ENCODE data around the gene TRIM26. TPM values are rescaled to one million over a fixed set of nuclear protein-coding genes. Genes with fewer than 3 reads are reported as not detected.

TRIM26 gene
- total and polyA plus RNA-seq, 2 of the 13 experiments (the other 11 are each of a cell fraction or from before 2014, with no cell fraction given) = 27.1 to 38.7 TPM

DNA sequence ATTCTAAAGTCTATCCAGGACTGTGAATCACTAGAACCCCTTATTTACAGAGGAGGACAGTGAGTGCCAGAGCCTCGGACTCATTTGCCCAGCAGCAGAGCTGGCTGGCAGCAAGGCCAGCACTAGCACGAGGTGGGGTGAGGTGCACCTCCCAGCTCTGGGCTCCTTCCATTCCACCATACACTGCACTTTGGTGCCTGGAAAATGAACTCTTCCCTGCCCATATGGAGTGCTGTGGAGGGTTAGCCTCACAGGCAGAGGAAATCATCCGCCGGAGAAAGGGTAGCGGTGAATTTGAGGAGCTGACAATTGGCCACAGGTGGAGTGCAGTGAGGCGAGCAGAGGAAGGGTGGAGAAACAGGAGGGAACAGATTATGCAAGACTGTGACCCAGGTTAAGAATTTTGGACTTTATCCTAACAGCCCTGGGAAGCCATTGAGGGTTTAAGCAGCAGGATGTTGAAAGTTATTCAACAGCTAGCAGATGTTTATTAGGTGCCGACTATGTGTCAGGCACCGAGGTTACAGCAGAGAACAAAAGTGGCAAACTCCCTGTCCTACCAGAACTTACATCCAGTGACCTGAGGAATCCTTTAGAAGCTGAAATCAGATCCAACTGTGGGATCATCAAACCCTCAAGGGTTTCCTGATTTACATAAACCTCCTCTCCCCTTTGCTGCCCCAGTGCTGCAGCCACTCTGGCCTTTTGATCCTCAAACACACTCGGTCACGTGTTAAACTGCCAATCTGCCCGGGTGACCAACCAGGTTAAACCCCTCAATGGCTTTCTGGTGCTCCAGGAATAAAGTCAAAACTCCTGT is 6.2 kb downstream of the TRIM26 start (continued):
- peak; percentile 28; the same call in 1 of the 2 replicates for TF ChIP-seq ZNF567 (CRISPR knock-in tag; IDR thresholded peaks at IDR 0.05; ENCODE audit: borderline replicate concordance)
- peak; percentile 89 for TF ChIP-seq SALL2 (CRISPR knock-in tag; IDR thresholded peaks at IDR 0.05)
- TF ChIP-seq MLX (CRISPR knock-in tag; IDR thresholded peaks at IDR 0.05) = peak; percentile 73
- TF ChIP-seq ZNF598 (CRISPR knock-in tag; IDR thresholded peaks at IDR 0.05; ENCODE audit: borderline replicate concordance) = 0 out of 2 replicates have a peak, but pooled peaks have one; percentile 29
- peak; percentile 84 for TF ChIP-seq ZKSCAN1 (IDR thresholded peaks at IDR 0.05; ENCODE audit: low read length)
- TF ChIP-seq ZNF530 (CRISPR knock-in tag; IDR thresholded peaks at IDR 0.05; ENCODE audit: low read depth) = no peak
- no peak for TF ChIP-seq THAP8 (CRISPR knock-in tag; IDR thresholded peaks at IDR 0.05; ENCODE audit: borderline replicate concordance)
- TF ChIP-seq MLLT10 (CRISPR knock-in tag; IDR thresholded peaks at IDR 0.05) = no peak
- TF ChIP-seq TAF1 (CRISPR knock-in tag; IDR thresholded peaks at IDR 0.05) = peak; percentile 46; the same call in 1 of the 2 replicates
- TF ChIP-seq ZNF768 (CRISPR knock-in tag; IDR thresholded peaks at IDR 0.05) = 0 out of 2 replicates have a peak, but pooled peaks have one; percentile 29
- TF ChIP-seq, protein P1, sequence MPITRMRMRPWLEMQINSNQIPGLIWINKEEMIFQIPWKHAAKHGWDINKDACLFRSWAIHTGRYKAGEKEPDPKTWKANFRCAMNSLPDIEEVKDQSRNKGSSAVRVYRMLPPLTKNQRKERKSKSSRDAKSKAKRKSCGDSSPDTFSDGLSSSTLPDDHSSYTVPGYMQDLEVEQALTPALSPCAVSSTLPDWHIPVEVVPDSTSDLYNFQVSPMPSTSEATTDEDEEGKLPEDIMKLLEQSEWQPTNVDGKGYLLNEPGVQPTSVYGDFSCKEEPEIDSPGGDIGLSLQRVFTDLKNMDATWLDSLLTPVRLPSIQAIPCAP (CRISPR knock-in tag; IDR thresholded peaks at IDR 0.05; ENCODE audit: low read depth) = no peak
- TF ChIP-seq, protein P2, sequence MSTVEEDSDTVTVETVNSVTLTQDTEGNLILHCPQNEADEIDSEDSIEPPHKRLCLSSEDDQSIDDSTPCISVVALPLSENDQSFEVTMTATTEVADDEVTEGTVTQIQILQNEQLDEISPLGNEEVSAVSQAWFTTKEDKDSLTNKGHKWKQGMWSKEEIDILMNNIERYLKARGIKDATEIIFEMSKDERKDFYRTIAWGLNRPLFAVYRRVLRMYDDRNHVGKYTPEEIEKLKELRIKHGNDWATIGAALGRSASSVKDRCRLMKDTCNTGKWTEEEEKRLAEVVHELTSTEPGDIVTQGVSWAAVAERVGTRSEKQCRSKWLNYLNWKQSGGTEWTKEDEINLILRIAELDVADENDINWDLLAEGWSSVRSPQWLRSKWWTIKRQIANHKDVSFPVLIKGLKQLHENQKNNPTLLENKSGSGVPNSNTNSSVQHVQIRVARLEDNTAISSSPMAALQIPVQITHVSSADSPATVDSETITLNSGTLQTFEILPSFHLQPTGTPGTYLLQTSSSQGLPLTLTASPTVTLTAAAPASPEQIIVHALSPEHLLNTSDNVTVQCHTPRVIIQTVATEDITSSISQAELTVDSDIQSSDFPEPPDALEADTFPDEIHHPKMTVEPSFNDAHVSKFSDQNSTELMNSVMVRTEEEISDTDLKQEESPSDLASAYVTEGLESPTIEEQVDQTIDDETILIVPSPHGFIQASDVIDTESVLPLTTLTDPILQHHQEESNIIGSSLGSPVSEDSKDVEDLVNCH (CRISPR knock-in tag; IDR thresholded peaks at IDR 0.05) = no peak
- no peak; the same call in 1 of the 2 replicates for TF ChIP-seq ELF4 (CRISPR knock-in tag; IDR thresholded peaks at IDR 0.05; ENCODE audit: borderline replicate concordance)
- TF ChIP-seq ZNF383 (CRISPR knock-in tag; IDR thresholded peaks at IDR 0.05; ENCODE audit: borderline replicate concordance) = peak; percentile 92; the same call in 1 of the 2 replicates
- TF ChIP-seq REXO4 (CRISPR knock-in tag; IDR thresholded peaks at IDR 0.05; ENCODE audit: borderline replicate concordance) = no peak
- no peak for TF ChIP-seq ZNF891 (CRISPR knock-in tag; IDR thresholded peaks at IDR 0.05)
- no peak for TF ChIP-seq SOX6 (IDR thresholded peaks at IDR 0.05)
- peak; percentile 91 for TF ChIP-seq SOX6 (CRISPR knock-in tag; IDR thresholded peaks at IDR 0.05)
- no peak for TF ChIP-seq TEAD2 (CRISPR knock-in tag; IDR thresholded peaks at IDR 0.05)
- peak; percentile 82 for TF ChIP-seq SKIL (CRISPR knock-in tag; IDR thresholded peaks at IDR 0.05; ENCODE audit: borderline replicate concordance)
- TF ChIP-seq GTF2F1 (IDR thresholded peaks at IDR 0.05; ENCODE audit: low read length) = no peak
- no peak; the same call in 1 of the 2 replicates for TF ChIP-seq ZNF678 (CRISPR knock-in tag; IDR thresholded peaks at IDR 0.05)
